Adrenal gland (tissue), 5 donors: Measurements from ENCODE around the gene LDB2.

Source experiments
- CTCF ChIP-seq, 6 experiments: fragments of 450-650 bp in 4 of 6; fragments of 200-600 bp in 2 of 6; sonication (generic) in 1 of 6; IDR thresholded peaks; 1 replicate in 5 of 6; 2 replicates in 1 of 6; pipeline versions ENCODE4 v1.5.1 to v1.8.0; 2016 to 2021; ENCODE audit warnings: antibody characterized with exemption in 6 of 6, mild to moderate bottlenecking in 2 of 6, moderate library complexity in 1 of 6
- POLR2A ChIP-seq, 2 donors: fragments of 450-650 bp; IDR thresholded peaks; one replicate each; pipeline ENCODE4 v1.6.1; 2017; ENCODE audit warnings: antibody characterized with exemption in 2 of 2, mild to moderate bottlenecking in 2 of 2, moderate library complexity in 1 of 2
- donor health status: DM: no; HTN: no; CAD: no.

DNA sequence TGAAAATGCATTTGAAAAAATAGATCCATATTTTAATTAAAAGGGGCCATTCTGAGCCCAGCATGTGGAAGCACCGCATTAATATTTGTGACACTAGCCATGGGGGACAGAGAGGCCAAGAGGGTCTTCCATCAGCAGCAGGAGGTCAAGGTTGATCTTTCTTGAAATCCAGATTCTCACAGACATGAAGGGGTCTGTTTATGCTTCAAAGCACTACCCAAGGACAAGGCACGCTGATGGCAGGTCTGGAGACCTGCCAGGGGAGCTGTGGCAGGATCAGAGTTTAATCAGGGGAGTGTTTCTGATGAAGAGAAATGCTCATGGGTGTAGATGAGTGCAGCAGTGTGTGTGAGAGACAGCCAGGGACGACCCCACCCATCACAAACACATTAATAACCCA is 243.3 kb downstream of the LDB2 start:
- TF ChIP-seq CTCF (IDR thresholded peaks at IDR 0.05), result no peak
- no peak for TF ChIP-seq POLR2A (IDR thresholded peaks at IDR 0.05)
